HEK293 (cell line): ENCODE results near the gene PDYN.

Experiments
- CTCF ChIP-seq: fragments of 450-650 bp; formaldehyde crosslinking; IDR thresholded peaks from 2 replicates; pipeline ENCODE4 v1.5.1; 2016; ENCODE audit warnings: missing biosample characterization, missing genetic modification characterization
- ZNF416 ChIP-seq: fragments of 450-650 bp; formaldehyde crosslinking; IDR thresholded peaks from 2 replicates; pipeline ENCODE4 v1.5.1; 2016; ENCODE audit warnings: missing biosample characterization, missing genetic modification characterization
- ZNF658 ChIP-seq: fragments of 450-650 bp; formaldehyde crosslinking; IDR thresholded peaks from 2 replicates; pipeline ENCODE4; 2016; ENCODE audit warnings: missing biosample characterization, missing genetic modification characterization
- ZNF660 ChIP-seq: fragments of 450-650 bp; IDR thresholded peaks from 2 replicates; pipeline ENCODE4 v1.5.1; 2018; ENCODE audit warnings: missing biosample characterization, mild to moderate bottlenecking, missing genetic modification characterization
- ZSCAN18 ChIP-seq: fragments of 450-650 bp; formaldehyde crosslinking; IDR thresholded peaks from 2 replicates; pipeline ENCODE4 v1.5.1; 2016; ENCODE audit warnings: missing biosample characterization, missing genetic modification characterization
- ZSCAN30 ChIP-seq: fragments of 450-650 bp; IDR thresholded peaks from 2 replicates; pipeline ENCODE4 v1.5.1; 2018; ENCODE audit warnings: missing biosample characterization, mild to moderate bottlenecking, missing genetic modification characterization, moderate library complexity

GRCh38 chr20:1975291-1975690, 18.6 kb downstream of the PDYN start:
- TF ChIP-seq CTCF (tag by site-specific recombination): no peak
- TF ChIP-seq ZNF658 (tag by site-specific recombination): no peak
- no peak for TF ChIP-seq ZSCAN18
- TF ChIP-seq ZNF660 (tag by site-specific recombination): no peak
- no peak for TF ChIP-seq ZNF416 (tag by site-specific recombination)
- TF ChIP-seq ZSCAN30 (tag by site-specific recombination): no peak
